NCI-H526 treated with DMSO at 0.1 percent for 48 hours (cell line): Measurements from ENCODE around the gene NKX3-2.
"Not testable (repeated sequence)": the region's sequence is repeated elsewhere in the genome, so short reads cannot be mapped to it uniquely, and the experiment has no call there.

ENCODE experiments used
- DNase-seq: peaks from one replicate; lab custom pipeline; 2025; lab: John Stamatoyannopoulos, UW

NKX3-2 gene

DNA sequence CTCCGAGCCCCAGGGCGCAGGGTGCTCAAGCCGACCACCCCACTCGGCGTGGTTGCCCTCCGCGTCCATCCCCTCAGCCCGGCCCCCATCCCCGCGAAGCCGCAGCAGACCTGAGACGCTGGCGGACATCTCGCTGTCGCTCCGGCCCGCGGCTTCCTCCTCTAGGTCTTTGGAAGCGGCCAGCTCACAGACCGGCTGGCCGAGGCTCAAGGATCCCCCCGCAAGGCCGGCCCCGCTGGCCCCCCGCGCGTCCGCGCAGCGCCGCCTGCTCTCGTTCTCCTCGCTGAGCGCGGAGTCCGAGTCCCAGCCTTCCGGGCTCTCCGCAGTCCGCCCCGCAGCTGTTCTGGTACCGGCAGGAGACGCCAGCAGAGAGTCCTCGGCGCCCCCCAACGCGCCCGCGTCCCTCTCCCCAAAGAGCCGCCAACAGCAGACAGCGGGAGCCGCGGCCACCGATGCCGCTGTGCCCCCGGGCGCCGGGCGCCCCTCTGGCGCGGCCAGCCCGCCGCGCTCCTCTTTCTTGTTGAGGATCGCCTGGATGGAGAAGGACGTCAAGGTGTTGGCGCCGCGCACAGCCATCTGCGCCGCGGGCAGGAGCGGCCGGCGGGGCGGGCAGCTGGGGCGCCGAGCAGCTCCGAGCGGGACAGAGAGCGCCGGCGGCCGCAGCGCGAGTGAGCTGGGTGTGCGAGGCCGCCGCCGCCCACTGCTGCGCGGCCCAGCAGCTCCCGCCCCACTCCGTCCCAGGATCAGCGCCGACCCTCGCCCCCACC lies at the start of gene NKX3-2:
Gene NKX3-2, minus strand, starts transcription at position 670 of the 767 bp plus-strand sequence. Its CDS starts 94 bp downstream, at position 576.
- peak; percentile 25 for DNase-seq

GRCh38 chr4:13592220-13592619 lies 47.9 kb upstream of the NKX3-2 start:
- no peak for DNase-seq

GRCh38 chr4:13590766-13591165 lies 46.5 kb upstream of the NKX3-2 start:
- DNase-seq = no peak

GRCh38 chr4:13588954-13589353 lies 44.6 kb upstream of the NKX3-2 start:
- no peak for DNase-seq

- no peak for DNase-seq
Observed at GRCh38 chr4:13584481-13584880, 40.2 kb upstream of the NKX3-2 start.

DNA sequence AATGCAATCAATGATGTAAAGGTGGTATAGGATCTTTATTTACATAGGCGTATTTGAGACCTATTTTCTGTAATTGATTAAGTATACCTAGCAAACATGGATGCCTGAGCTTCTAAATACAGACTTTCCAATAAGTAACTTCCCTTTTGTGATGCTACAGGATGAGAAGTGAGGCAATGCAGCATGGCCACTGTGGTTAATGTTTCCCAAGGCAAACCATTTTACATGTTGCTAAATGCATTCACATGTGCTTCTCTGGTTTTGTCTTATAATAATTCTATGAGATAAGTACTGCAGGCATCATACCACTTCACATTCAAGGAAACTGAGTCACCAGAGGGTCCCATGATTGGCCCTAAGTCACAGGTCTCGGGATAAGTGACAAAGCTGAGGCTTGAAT lies 35.7 kb upstream of the NKX3-2 start:
- no peak for DNase-seq

DNA sequence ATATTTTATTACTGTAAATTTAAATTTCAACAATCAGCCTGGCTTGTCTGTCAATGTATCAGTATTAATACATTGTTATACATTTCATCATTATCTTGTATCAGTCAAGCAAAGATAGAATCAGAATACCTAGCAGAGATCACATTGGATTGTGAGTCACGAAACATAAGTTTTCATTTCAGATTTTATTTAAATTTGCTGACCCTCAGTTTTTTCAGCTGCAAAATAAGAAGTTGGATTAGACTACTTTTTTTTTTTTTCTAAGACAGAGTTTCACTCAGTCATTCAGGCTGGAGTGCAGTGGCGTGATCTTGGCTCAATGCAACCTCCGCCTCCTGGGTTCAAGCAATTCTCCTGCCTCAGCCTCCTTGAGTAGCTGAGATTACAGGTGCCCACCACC lies 33.4 kb upstream of the NKX3-2 start:
- DNase-seq = no peak

- DNase-seq = no peak
Observed at GRCh38 chr4:13570916-13571315, 26.6 kb upstream of the NKX3-2 start.

GRCh38 chr4:13567125-13567524 lies 22.8 kb upstream of the NKX3-2 start:
- DNase-seq = no peak

DNA sequence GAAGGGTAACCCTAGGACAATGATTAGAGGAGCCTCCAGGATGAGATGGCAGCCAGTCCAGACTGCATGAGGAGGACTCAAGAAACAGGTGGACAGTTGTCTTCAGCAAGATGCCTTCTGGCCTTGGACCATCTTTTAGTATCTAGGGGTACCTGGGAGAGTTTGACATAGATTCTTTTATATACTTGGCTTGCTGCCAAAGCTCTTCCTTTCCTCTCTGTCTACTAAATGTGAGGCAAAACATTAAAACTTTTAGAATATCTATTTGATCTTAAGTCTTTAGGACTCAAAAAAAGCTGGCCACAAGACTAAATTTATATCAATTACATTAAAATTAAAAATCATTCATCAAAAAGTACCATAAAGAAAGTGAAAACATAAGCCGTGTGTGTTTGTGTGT lies 18.6 kb upstream of the NKX3-2 start:
- no peak for DNase-seq

- no peak for DNase-seq
Observed at GRCh38 chr4:13561673-13562072, 17.4 kb upstream of the NKX3-2 start.

- DNase-seq = not testable (repeated sequence)
Observed at GRCh38 chr4:13560111-13560510, 15.8 kb upstream of the NKX3-2 start.

- DNase-seq = no peak
Observed at GRCh38 chr4:13559413-13559812, 15.1 kb upstream of the NKX3-2 start.

DNA sequence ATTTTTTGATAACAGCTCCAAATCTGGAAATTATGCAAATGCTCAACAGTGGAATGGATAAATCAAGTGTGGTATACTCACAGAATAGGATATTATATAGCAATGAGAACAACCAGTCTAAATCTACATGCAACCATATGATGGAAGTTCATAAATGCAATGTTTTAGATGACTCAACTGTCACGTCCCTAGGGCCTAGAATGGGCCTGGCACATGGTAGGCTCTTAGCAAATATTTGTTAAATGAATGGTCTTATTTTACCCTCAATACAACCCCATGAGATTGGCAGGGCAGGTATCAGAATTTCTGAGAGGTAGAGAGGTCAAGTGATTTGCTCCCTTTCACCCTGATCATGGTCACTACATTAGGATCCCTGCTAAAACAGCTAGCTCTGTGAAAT lies 14.6 kb upstream of the NKX3-2 start:
- no peak for DNase-seq

DNA sequence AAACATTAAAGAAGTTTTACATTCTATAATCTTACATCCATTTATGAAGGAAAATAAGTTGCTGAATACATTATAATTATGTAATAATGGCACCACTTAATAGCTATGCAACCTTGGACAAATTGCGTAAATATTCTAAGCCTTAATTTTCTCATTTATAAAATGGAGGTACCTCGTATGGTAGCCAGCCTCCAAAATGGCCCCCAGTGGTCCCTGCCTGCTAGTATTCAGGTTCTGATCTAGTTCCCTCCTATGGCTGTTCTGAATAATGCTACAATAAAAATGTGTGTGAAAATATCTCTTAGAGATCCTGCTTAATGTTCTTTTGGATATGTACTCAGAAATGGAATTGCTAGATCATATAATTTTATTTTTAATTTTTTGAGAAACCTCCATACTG lies 11.0 kb upstream of the NKX3-2 start:
- DNase-seq = no peak

DNA sequence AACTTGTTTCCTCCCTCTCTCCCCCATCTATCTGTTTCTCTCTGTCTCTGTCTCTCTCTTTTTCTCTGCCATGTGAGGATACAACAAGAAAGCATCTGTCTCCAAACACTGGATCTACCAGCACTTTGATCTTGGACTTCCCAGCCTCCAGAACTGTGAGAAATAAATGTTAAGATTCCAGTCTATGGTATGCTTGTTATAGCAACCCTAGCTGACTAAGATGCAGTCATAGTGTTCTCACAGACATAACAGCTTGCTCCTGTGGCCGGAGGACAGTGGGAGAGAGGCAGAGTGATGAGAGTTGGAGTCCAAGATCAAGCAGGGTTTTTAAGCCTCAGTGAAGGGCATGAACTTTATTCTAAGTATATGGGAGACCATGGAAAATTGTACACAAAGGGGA lies 8.8 kb upstream of the NKX3-2 start:
- no peak for DNase-seq

- peak; percentile 84 for DNase-seq
Observed at GRCh38 chr4:13548984-13549546, 4.8 kb upstream of the NKX3-2 start.

GRCh38 chr4:13548059-13548983 lies 4.0 kb upstream of the NKX3-2 start:
- no peak for DNase-seq

DNA sequence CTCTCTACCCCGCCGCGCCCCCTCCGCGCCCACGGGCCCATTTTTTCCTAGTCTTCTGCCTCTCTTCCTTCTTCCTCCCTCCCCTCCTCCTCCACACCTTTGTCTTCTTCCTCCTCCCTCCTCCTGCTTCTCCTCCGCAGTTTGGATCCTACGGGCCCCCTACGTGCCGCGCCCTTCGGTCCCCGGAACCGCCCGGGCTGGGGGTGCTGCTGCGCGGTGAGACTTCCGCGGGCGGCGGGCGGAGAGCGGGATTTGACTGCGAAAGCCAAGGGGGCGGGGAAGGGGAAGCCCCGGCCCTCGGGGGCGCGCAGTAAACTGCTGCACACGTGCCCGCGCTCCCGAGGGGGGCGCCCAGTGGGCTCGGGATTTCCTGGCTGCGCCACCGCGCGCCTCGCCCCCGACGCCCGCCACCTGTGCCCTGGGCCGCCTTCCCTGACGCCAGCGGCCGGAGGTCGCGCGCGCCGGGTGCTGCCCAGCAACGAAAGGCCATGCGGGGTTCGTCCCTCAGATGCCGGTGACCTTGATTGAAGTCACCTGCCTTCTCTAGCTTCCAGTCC lies 3.3 kb upstream of the NKX3-2 start:
- DNase-seq = no peak

GRCh38 chr4:13546941-13547484 lies 2.7 kb upstream of the NKX3-2 start:
- no peak for DNase-seq

DNA sequence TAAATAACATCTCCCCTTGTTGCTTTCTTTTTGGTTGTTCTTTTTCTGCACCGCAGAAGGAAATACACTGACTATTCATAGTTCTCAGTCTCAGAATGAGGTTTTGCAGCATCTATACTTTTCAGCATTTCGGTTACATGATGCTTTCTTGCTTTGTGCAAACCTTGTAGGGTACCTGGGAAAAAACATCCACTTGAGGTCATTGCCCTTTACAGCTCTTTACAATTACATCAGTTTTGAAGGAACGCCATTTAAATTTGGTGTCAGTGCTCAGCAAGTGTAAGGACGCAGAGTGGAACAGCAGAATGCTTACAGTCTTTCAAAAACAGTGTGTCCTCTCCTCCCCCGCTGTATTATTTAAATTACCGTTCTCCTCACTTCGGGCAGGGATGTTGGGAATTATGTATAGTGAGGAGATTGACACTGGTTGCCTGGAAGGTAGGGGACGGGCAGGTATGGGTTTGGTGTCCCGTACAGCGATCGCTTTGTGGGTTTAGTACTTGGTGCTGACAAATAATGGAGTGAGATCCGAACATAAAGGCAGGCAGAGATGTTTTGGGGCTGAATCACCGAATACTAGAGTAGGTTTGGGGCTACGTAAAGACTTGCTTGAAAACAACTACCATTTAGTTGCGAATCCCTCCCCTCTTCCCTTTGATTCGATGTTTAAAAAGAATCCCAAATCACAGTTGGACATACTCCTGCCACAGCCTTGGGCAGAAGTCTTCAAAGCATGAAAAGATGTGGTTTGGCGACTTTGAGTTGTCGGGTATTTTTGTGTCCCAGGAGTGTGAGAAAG lies 2.0 kb upstream of the NKX3-2 start:
- DNase-seq = no peak
